GM18861 (cell line): ENCODE data around the gene SELENOO.
"Not testable (repeated sequence)": the region's sequence is repeated elsewhere in the genome, so short reads cannot be mapped to it uniquely, and the experiment has no call there.

Experiments used
- ATAC-seq: cut with Tn5 transposase; IDR thresholded peaks from one replicate; pipeline ENCODE4 v1.9.1; 2021; ENCODE audit not compliant: unreplicated experiment

SELENOO gene, protein sequence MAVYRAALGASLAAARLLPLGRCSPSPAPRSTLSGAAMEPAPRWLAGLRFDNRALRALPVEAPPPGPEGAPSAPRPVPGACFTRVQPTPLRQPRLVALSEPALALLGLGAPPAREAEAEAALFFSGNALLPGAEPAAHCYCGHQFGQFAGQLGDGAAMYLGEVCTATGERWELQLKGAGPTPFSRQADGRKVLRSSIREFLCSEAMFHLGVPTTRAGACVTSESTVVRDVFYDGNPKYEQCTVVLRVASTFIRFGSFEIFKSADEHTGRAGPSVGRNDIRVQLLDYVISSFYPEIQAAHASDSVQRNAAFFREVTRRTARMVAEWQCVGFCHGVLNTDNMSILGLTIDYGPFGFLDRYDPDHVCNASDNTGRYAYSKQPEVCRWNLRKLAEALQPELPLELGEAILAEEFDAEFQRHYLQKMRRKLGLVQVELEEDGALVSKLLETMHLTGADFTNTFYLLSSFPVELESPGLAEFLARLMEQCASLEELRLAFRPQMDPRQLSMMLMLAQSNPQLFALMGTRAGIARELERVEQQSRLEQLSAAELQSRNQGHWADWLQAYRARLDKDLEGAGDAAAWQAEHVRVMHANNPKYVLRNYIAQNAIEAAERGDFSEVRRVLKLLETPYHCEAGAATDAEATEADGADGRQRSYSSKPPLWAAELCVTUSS

DNA sequence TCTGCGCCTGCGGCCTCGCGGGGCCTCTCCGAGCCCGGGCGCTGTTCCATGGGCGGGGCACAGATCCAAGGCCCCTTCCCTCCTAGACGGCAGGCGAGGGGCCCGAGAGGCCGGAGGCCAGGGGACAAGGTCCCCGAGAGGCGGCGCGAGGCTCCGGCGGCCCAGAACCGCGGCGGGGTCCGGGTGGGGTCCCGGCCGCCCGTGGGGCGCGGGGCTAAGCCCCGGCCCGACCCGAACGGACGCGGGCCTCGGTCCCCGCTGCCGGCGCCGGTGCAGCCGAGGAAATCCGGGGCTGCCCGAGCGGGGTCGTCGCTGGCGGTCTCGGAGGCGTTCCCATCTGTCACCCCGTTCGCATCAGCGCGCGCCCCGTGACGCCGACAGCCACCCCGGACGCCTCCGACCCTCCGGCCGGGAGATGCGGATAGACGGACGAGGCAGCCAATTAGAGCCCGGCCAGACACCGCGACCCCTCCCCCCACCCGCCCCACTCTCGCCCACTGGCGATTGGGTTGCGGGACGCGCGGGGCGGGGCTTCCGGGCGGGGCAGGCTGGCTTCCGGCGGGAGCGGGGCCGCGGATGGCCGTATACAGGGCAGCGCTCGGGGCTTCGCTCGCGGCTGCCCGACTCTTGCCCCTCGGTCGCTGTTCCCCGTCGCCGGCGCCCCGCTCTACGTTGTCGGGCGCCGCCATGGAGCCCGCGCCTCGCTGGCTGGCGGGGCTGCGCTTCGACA is at the start of gene SELENOO:
Gene SELENOO (plus strand): TSS at position 551 of the 730 bp plus-strand sequence. CDS start 26 bp downstream, at position 577.
- ATAC-seq, result peak; percentile 39

DNA sequence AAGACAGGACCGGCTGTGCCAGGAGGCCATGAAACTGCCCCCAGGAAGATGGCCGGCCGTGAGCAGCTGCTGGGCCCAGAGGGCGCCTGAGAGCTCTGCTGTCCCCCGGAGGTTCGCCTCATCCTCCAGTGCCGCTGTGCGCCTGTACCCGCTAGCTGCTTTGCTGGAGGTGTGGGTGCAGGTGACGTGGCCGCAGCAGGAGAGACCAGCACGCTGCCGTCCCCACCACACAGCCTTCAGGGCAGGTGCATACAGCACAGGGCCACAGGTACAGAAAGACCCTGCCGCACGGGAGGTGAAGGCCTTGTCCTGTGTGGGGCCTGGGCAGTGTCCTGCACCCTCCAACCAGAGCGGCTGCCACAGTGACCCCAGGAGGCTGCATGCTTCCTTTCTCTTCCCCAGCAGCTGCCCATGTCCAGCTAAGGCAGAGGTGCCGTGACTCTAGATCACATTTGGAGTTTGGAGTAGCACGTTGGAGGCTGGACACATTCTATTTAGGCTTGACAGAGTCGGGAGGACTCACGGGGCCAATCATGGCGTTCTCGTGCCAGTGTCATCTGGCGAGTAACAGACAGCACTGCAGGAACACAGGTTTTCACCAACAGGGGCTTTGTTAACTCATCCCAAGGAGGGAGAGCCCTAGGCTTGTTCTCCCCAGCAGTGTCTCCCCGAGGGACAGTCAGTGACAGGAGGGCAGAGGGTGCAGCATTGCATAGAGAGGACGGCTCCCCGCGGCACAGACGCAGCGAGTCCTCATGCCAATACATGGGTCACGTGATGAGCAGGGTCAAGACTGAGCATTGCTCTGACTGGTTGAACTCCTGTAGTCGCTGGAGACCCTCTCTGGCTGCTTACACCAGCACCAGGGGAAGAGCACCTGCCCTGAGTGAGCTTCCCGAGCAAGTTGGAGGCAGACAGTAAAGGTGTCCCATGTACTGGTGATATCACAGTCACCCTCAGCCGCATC is 49.0 kb upstream of the SELENOO start:
- ATAC-seq, result no peak

DNA sequence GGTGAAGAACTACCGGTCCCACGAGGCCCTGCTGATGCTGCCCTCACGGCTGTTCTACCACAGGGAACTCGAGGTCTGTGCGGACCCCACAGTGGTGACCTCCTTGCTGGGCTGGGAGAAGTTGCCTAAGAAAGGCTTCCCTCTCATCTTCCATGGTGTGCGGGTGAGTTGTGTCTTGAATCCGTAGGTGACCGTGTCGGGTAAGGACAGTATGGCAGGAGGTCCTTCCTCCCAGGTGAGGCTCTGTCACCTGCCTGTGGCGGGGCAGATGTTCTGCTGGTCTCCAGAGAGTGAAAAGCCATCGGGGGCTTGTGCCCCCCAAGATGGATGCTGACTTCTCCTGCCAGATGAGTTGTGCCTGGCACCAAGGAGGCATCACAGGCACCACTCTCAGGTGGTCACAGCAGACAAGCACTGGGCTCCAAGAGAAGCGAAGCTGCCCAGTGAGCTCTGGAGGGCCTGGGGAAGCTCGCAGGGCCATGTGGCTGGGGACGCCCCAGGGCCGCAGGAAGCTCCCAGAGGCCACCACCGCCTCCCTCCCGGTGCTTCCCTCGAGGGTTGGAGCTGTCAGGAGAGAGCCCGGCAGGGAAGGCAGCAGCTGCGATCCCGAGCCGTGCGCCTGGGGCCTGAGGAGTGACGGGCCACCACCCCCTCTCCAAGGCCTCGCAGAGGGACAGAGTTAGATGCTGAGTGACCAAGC is 47.6 kb upstream of the SELENOO start:
- no peak for ATAC-seq

DNA sequence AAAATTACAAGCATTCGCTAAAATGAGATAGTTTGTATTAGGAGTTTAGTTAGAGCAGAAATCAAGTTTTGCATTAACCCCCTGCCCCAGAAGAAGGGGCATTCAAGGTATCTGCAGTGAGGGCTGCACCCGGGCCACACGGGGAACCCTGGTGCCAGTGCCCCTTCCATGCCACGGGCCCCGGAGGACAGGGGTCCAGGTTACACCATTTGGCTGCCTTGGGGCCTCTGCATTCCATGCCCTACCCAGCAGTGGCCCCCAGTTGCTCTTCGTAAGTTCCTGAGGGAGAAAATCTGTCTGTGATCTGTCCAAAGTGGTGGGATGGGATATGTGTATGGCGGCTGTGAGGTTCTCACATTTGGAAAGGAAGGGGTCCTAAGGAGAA is 47.1 kb upstream of the SELENOO start:
- no peak for ATAC-seq

DNA sequence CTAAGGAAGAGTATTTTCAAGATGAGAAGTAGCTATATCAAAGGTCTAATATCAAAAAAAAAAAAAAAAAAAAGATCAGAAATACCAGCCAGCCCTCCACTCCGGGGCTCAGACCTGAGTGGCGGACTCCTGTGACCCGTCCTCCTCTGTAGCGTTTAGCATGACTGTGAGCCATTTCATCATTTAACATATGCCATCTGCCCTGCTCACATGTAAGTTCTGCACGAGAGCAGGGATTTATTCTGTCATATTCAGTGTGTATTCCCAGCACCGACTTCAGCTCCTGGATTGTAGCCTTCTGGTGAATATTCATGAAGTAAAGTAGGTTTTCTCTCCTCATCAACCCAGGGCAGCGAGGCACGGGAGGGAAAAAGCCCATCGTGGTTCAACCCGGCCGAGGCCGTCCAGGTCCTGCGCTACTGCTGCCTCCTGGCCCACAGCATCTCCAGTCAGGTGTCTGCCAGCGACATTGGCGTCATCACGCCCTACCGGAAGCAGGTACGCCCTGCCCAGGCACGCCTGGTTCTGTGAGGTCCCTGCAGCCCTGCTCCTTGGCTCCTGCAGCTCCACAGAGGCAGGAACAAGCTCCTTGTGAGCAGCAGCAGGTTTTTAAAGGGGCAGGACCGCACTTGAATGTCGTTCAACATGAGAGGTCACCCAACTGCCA is 43.0 kb upstream of the SELENOO start:
- no peak for ATAC-seq

DNA sequence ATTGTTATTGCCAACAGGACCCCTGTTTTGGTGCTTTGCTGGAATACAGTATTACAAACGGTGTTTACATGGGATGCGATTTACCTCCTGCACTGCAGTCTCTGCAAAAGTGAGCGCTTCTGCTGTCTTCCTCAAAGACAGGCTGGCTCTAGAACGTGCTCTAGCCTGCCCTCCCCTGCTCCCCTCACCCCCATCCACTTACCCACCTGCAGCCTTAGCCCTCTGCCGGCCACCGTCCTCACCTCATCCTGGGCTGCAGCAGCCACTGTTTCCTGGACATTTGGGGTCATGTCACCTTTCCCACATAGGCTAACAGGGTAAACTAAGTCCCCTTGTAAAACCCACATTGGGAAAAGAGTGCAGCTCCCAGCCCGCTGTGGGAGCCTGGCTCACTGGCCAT is 39.9 kb upstream of the SELENOO start:
- no peak for ATAC-seq

DNA sequence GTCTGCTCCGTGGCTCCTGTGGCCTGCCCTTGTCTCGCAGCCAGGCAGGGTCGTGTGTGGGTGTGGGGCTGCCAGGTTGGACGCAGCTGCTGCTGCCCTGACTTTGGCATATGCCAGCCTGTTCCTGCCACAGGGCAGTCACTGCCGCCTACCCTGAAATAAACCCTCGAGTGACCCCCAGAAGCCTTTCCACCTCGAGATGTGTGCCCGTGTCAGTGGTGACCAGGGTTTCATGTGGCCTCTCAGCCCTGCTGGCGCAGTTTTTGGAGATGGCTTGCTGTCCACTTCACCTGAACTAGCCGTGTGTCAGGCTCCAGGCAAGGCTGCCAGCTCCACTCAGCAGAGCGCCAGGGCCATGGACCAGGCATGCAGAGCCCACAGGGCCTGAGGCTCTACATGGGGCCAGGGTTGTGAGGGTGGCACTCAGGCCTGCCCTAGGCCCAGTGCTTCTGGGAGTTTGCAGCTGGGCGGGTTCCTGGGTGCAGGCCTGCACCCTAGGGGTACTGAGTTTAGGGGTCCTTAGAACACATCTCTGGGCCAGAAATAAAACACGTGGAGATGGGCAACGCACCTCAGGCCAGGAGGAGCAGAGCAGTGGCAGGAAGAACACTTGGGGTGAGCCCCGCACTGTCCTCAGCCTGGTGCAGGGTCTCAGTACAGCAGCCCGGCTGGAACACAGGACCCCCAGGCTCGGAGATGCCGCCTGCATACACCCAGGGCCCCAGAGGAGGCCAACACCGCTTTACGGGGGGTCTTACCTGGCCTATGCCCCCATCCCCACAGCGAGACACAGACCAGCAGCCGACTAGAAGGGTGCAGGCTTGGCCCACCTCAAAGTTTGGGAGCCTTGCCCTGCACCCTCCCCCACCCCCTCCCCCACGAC is 39.1 kb upstream of the SELENOO start:
- no peak for ATAC-seq

DNA sequence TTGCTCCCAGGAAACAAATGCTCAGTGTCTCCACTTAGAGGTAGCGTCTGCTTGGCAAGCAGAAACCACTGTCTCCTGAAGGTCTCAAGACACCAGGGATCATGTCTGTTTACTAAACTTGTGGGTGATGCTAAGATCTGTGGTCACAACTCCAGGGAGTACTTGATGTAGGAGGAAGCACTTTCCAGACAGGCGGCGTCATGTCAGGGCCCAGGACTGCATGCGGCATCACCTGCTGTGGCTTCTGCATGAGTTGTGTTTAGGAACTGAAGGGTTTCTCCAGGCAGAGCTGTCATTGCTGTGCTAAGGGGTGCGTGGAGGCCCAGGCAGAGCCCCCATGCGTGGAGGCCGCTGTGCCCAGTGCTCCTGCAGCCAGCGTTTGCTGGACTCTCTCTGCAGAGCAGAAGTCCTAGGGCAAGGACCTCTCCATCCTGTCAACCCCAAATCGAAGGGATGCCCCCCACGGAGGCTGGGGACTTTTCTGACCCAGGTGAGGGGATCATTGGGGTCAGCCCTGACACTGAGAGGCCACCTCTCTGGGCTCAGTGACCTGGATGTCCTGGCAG is 38.3 kb upstream of the SELENOO start:
- no peak for ATAC-seq

DNA sequence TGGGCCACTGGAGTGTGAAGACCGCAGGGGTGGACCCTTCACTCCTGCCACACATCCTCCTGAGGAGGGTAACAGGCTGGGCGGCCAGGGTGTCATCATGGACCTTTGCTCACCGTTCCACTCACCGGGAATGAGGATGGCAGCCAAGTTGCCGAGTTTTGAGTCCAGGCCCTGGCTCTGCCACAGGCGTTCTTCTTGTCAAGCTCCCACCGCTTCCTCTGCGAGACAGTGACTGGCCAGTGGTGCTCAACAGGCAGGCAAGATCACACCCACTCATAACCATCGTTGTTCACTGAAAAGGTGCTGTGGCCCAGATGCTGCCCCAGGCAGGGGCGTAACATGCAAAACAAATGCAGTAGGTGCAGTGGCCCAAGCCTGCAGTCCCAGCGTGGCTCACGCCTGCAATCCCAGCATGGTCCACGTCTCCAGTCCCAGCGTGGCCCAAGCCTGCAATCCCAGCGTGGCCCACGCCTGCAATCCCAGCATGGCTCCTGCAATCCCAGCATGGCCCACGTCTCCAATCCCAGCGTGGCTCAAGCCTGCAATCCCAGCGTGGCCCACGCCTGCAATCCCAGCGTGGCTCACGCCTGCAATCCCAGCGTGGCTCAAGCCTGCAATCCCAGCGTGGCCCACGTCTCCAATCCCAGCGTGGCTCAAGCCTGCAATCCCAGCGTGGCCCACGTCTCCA is 35.2 kb upstream of the SELENOO start:
- ATAC-seq, result no peak

DNA sequence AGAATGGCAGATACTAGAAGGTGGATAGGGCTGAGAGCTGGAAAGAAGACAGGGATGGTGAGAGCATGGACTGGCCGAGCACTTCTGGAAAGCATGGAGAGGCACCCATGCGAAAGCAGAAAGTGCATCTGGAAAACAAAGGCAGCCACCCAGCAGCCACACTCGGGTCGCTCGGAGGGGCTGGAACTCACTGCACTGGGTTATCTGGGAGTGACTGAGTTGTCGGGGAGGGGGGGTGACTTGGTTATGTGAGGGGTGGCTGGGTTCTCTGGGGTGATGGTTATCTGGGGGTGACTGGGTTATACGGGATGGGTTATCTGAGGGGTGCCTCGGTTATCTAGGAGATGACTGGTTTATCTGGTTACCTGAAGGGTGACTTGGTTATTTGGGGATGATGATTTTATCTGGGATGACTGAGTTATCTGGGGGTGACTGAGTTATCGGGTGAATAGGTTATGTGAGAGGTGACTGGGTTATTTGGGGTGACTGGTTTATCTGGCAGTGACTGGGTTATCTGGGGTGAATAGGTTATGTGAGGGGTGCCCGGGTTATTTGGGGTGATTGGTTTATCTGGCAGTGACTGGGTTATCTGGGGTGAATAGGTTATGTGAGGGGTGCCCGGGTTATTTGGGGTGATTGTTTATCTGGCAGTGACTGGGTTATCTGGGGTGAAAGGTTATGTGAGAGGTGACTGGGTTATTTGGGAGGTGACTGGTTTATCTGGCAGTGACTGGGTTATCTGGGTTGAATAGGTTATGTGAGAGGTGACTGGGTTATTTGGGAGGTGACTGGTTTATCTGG is 32.9 kb upstream of the SELENOO start:
- no peak for ATAC-seq

DNA sequence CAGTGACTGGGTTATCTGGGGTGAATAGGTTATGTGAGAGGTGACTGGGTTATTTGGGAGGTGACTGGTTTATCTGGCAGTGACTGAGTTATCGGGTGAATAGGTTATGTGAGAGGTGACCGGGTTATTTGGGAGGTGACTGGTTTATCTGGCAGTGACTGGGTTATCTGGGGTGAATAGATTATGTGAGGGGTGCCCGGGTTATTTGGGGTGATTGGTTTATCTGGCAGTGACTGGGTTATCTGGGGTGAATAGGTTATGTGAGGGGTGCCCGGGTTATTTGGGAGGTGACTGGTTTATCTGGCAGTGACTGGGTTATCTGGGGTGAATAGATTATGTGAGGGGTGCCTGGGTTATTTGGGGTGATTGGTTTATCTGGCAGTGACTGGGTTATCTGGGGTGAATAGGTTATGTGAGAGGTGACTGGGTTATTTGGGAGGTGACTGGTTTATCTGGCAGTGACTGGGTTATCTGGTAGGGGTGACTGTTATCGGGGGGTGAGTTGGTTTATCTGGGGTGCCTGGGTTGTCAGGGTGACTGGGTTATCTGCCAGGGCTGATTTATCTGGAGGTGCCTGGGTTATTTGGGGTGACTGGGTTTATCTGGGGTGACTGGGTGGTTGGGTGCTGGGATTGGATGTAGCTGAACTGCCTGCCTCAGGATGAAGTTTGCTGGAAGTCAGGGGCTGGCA is 32.2 kb upstream of the SELENOO start:
- ATAC-seq, result not testable (repeated sequence)

DNA sequence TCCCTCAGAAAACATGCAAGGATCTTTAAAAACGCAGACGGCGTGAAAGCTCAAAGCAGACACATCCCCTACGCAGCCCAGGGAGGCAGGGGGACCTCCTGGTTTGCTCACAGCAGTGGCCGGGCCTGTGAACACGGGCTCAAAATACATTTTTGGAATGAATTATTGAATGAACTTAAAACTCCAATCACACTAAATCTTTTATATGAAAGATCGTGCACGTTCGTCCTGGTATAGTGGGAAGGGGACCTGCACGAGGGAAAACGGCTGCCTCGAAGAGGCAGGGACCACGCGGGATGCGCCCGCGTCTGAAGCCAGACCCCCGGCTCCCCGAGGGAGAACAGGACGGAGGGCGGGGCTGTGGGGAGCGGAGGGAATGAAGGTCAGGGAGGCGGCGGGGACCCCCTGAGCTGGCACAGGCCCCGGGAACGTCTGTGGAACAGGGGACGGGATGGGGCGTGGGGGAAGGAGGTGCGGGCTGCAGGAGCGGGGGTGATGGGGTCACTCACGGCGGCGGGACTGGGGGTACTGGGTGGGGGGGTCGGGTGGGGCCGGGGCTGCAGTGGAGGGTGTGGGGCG is 31.5 kb upstream of the SELENOO start:
- ATAC-seq, result no peak

DNA sequence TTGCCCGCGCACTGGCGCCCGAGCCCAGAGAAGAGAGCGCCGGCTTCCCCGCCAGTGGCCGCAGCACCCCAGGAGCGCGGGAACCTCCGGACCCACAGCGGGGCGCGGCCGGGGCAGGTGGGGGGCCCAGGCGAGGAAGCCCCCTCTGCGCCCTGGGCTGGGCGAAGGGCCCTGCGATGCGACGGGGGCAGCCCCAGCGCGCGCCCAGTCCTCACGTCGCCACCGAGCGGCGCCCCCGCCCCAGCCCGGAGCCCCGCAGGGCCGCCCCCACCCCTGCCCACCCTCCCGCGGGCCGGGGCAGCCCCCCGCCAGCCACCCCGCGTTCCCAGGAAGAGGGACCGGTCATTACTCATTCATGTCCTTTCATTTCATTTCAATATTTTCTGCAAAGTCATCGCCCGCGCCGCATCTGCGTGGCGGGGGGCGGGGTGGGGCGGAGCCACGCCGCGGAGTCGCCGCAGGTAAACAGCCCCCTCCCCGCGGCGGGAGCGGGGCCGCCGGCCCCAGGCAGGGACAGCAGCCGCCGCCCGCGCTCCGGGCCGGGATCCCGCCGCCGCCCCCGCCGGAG is 31.0 kb upstream of the SELENOO start:
- no peak for ATAC-seq

DNA sequence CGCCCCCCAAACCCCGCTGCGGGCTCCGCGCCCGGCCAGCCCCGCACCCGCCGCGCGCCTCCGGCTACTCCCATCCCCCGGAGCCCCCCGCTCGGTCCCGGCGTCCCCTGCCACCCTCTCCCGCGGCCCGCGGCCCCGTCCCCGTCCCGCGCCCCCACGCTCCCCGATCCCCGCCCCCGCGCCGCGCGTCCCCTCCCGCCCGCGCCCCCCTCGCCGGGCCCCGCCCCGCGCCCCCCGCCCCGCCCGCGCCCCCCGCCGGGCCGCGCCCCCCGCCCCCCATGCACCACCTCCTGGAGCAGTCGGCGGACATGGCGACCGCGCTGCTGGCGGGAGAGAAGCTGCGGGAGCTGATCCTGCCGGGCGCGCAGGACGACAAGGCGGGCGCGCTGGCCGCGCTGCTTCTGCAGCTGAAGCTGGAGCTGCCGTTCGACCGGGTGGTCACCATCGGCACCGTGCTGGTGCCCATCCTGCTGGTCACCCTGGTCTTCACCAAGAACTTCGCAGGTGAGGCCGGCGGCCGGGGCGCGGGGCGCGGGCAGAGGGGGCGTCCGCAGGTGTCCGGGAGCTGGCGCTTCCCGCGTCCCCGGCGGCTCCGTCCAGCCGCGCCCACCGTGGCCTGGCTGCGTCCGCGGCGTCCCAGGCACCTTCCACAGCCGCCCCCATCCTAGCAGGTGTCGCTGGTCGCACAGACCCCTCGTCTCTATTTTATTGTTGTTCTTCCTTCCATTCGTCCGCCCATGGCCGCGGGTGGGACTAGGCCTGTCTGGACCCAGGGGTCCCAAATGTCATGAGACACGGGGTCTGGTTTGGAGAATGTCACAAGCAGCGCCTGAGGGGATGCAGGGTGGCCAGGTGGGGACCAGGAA is 30.1 kb upstream of the SELENOO start, which contains the start of gene PANX2:
Gene PANX2 (plus strand): TSS at position 279 of the 866 bp plus-strand sequence. CDS start 0 bp downstream, at position 279.
- no peak for ATAC-seq
